Stimulated activated CD4-positive, alpha-beta T cell treated with anti-CD3 and anti-CD28 coated beads, TNF-alpha, amount 100 ng/mL, for 4 hours (primary cell): ENCODE measurements around the gene RAPGEF2.
"Not testable (repeated sequence)": the region's sequence is repeated elsewhere in the genome, so short reads cannot be mapped to it uniquely, and the experiment has no call there.

Experiments used
- DNase-seq, 3 experiments: peaks; one replicate each; pipeline ENCODE4 v3.0.0-alpha.2; 2020; ENCODE audit warnings: low read depth in 3 of 3

The RAPGEF2 gene

GRCh38 chr4:159239629-159240028 is 136.8 kb downstream of the RAPGEF2 start:
- no peak for DNase-seq

GRCh38 chr4:159240046-159240445 is 137.2 kb downstream of the RAPGEF2 start:
- DNase-seq, result no peak

- DNase-seq, result no peak
These were observed 137.8 kb downstream of the RAPGEF2 start for GRCh38 chr4:159240687-159241086.

GRCh38 chr4:159242427-159242826 is 139.5 kb downstream of the RAPGEF2 start:
- DNase-seq, result no peak

GRCh38 chr4:159248384-159249178 is 145.7 kb downstream of the RAPGEF2 start:
- DNase-seq, result no peak

GRCh38 chr4:159250751-159251325 is 148.0 kb downstream of the RAPGEF2 start:
- no peak for DNase-seq

GRCh38 chr4:159251580-159251979 is 148.7 kb downstream of the RAPGEF2 start:
- not testable (repeated sequence) for DNase-seq

- no peak for DNase-seq
These were observed 149.6 kb downstream of the RAPGEF2 start for GRCh38 chr4:159252491-159252890.

GRCh38 chr4:159256037-159256436 is 153.2 kb downstream of the RAPGEF2 start:
- no peak for DNase-seq

GRCh38 chr4:159258889-159259560 is 156.1 kb downstream of the RAPGEF2 start:
- no peak for DNase-seq

- DNase-seq, result no peak
These were observed 161.2 kb downstream of the RAPGEF2 start for GRCh38 chr4:159264057-159264456.

GRCh38 chr4:159266981-159267868 is 164.3 kb downstream of the RAPGEF2 start:
- no peak for DNase-seq

- DNase-seq, result no peak
These were observed 165.0 kb downstream of the RAPGEF2 start for GRCh38 chr4:159267869-159268285.

GRCh38 chr4:159268607-159269006 is 165.7 kb downstream of the RAPGEF2 start:
- no peak for DNase-seq

- no peak for DNase-seq
These were observed 166.2 kb downstream of the RAPGEF2 start for GRCh38 chr4:159269116-159269515.

GRCh38 chr4:159269956-159270355 is 167.1 kb downstream of the RAPGEF2 start:
- no peak for DNase-seq

- DNase-seq, result no peak
These were observed 169.0 kb downstream of the RAPGEF2 start for GRCh38 chr4:159271856-159272255.

- DNase-seq, result no peak
These were observed 169.6 kb downstream of the RAPGEF2 start for GRCh38 chr4:159272273-159273140.

- no peak for DNase-seq
These were observed 170.2 kb downstream of the RAPGEF2 start for GRCh38 chr4:159273141-159273438.

GRCh38 chr4:159273841-159274240 is 171.0 kb downstream of the RAPGEF2 start:
- DNase-seq, result no peak

- DNase-seq, result no peak
These were observed 175.5 kb downstream of the RAPGEF2 start for GRCh38 chr4:159278399-159278798.
